Measurements from ENCODE around the gene ADH7.

Gene ADH7

DNA sequence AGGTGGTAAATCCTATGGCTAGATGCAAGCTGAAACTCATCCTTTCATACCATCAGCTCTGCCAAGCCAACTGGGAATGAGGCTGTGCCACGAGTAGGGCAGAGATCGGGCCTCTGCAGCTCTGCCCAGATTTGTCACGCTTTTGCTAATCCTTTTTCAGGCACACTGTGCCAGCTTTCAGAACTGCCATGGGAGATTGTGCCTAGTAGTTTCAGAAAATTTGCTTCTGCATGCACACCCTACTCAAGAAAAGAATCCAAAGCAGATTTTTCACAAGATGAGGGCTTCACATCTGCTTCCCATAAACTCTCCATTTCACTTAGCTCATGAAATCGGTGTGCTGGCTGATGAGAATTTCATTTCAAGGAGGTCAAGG, 3.3 kb upstream of the ADH7 start:
- no peak for TF ChIP-seq POLR2A (IDR thresholded peaks at IDR 0.05; ENCODE audit: extremely low read depth, insufficient read length)
- TF ChIP-seq, protein P1, sequence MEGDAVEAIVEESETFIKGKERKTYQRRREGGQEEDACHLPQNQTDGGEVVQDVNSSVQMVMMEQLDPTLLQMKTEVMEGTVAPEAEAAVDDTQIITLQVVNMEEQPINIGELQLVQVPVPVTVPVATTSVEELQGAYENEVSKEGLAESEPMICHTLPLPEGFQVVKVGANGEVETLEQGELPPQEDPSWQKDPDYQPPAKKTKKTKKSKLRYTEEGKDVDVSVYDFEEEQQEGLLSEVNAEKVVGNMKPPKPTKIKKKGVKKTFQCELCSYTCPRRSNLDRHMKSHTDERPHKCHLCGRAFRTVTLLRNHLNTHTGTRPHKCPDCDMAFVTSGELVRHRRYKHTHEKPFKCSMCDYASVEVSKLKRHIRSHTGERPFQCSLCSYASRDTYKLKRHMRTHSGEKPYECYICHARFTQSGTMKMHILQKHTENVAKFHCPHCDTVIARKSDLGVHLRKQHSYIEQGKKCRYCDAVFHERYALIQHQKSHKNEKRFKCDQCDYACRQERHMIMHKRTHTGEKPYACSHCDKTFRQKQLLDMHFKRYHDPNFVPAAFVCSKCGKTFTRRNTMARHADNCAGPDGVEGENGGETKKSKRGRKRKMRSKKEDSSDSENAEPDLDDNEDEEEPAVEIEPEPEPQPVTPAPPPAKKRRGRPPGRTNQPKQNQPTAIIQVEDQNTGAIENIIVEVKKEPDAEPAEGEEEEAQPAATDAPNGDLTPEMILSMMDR (IDR thresholded peaks at IDR 0.05; ENCODE audit: low read depth, low read length): no peak

DNA sequence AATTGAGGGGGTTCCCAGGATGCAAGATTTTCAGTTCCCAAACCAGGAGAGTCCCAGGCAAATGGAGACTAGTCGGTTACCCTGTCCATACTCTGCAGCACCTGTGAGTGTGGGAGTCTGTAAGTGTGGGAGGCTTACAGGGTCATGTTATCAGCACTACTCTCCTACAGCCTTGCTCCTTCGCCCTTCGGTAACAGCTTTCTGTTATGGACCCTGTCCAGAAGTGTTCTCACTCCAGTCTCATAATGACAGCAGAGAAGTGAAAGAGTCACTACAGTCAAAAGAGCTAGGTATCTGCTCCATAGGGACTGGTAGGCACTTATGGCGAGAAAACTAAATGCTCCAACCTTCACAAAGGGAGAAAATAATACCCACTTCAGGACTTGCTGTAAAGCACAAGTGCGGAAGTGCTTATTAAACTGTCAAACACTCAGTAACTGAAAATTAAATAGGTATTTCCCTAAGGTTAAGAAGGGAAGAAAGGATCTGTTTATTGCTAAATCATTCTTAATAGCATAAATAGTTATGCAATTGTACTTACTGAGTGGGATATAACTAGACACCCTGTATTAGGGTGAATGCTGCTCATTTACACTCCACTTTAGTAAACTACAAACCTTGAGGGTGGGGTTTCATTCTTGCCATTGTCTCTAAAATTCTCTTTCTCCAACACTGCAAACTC, 2.7 kb upstream of the ADH7 start:
- DNase-seq (ENCODE audit: low read depth): no peak
- TF ChIP-seq POLR2A (IDR thresholded peaks at IDR 0.05; ENCODE audit: extremely low read depth, insufficient read length) (no peak), MYC (IDR thresholded peaks at IDR 0.05; ENCODE audit: low read depth, low read length) (no peak)
- TF ChIP-seq, protein P1 (IDR thresholded peaks at IDR 0.05; ENCODE audit: low read depth, low read length): no peak
- TF ChIP-seq, protein P2, sequence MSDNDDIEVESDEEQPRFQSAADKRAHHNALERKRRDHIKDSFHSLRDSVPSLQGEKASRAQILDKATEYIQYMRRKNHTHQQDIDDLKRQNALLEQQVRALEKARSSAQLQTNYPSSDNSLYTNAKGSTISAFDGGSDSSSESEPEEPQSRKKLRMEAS (IDR thresholded peaks at IDR 0.05; ENCODE audit: low read depth, low read length): no peak
- no peak overlapping the region for H3K4me3 ChIP-seq (ENCODE audit: low read depth, low read length)

More for the DNA sequence above, 3.3 kb upstream of the ADH7 start:
- H3K4me3 ChIP-seq (ENCODE audit: low read depth, low read length): no peak overlapping the region
- no peak for DNase-seq (ENCODE audit: low read depth)

DNA sequence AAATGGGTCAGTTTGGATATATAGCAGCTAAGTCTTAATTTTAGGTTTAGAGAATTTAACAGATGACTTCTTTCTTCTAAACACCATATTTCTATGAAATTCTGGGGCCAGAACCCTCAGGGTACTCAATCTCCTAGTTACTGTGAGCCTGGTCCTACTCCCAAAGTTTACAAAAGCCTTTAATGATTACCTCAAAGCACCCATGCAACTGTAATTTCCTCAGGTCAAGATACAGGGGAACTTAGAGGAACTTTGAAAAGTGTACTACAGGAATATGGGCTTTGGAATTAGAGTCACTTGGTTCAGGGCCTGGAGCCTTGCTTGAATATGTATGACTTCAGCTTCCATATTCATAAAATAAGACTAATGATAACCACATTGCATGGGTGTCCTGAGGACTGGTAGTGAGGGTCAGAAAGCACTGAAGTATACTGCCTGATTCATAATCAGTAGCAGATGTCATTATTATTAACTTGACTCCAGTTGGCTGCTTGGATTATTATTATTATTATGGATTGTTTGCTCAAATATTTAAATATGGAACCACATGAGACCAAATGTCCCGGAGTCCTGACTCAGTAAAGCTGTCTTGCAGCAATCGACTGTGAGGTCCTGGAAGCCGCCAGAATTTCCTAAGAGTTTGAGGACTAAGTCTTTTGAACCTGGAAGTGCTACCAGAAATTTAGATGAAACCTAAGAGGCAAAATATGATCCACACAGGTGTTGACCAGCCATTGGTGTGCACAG, 2.0 kb upstream of the ADH7 start:
- TF ChIP-seq POLR2A (IDR thresholded peaks at IDR 0.05; ENCODE audit: extremely low read depth, insufficient read length): no peak
- no peak for TF ChIP-seq MYC (IDR thresholded peaks at IDR 0.05; ENCODE audit: low read depth, low read length)
- TF ChIP-seq, protein P1 (IDR thresholded peaks at IDR 0.05; ENCODE audit: low read depth, low read length): no peak
- TF ChIP-seq, protein P2 (IDR thresholded peaks at IDR 0.05; ENCODE audit: low read depth, low read length): no peak
- DNase-seq (ENCODE audit: low read depth): no peak
- H3K4me3 ChIP-seq (ENCODE audit: low read depth, low read length): no peak overlapping the region

DNA sequence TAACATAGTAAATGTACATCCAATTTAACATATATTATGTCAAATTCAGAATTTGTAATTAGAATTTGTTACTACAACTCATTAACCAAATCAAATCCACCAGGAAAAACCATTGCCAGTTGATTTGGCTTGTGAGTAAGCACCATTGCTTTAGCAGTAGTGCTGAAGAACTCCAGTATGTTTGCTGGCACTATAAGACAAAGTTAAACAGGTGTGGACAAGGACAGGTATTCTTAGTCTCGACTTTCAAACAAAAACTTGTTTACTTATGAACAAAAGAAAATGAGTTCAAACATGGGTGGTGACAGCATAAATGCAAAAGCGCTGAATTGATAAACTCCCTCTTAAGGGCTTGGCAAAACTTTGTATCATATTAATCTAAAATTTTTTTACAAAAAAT, 1.3 kb upstream of the ADH7 start:
- DNase-seq (ENCODE audit: low read depth): no peak
- H3K4me3 ChIP-seq (ENCODE audit: low read depth, low read length): no peak overlapping the region
- TF ChIP-seq MYC (IDR thresholded peaks at IDR 0.05; ENCODE audit: low read depth, low read length) (no peak), POLR2A (IDR thresholded peaks at IDR 0.05; ENCODE audit: extremely low read depth, insufficient read length) (no peak)
- TF ChIP-seq, protein P1 (IDR thresholded peaks at IDR 0.05; ENCODE audit: low read depth, low read length): no peak
- TF ChIP-seq, protein P2 (IDR thresholded peaks at IDR 0.05; ENCODE audit: low read depth, low read length): no peak

DNA sequence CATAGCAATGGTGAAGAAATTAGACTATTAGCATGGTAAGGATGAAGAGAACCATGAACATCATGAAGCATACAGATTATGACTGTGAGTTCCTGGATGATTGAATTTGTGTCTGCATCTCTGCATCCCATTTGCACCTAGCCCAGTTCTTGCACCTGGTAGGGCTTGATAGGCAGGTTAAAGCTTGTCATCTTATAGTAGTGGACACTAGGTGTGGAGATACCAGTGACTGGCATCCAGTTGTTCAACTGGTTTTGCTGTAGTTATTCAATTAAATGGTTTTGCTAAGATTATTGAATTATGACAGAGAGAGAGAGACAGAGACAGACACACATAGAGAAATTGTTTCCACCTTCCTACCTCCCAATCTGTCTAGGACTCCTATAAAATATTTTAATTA, 5.0 kb downstream of the ADH7 start:
- no peak for DNase-seq (ENCODE audit: low read depth)
- TF ChIP-seq MYC (IDR thresholded peaks at IDR 0.05; ENCODE audit: low read depth, low read length): no peak
- TF ChIP-seq, protein P1 (IDR thresholded peaks at IDR 0.05; ENCODE audit: low read depth, low read length): no peak
- no peak for TF ChIP-seq POLR2A (IDR thresholded peaks at IDR 0.05; ENCODE audit: extremely low read depth, insufficient read length)
- TF ChIP-seq, protein P2 (IDR thresholded peaks at IDR 0.05; ENCODE audit: low read depth, low read length): no peak
- no peak overlapping the region for H3K4me3 ChIP-seq (ENCODE audit: low read depth, low read length)

Data from NB4 (cell line).